Ishikawa (cell line): ENCODE results near the gene MPC1L.

Experiments used
- CEBPB ChIP-seq: IDR thresholded peaks from 2 replicates; pipeline ENCODE4 v1.6.1; 2012
- EGR1 ChIP-seq: IDR thresholded peaks from 2 replicates; pipeline ENCODE4 v1.6.1; 2012
- EP300 ChIP-seq: IDR thresholded peaks from 2 replicates; pipeline ENCODE4 v1.6.1; 2012; ENCODE audit warnings: borderline replicate concordance
- FOXM1 ChIP-seq: IDR thresholded peaks from 2 replicates; pipeline ENCODE4 v1.6.1; 2012; ENCODE audit warnings: low read depth, borderline replicate concordance
- MAX ChIP-seq: IDR thresholded peaks from 2 replicates; pipeline ENCODE4 v1.6.1; 2012
- RAD21 ChIP-seq: IDR thresholded peaks from 2 replicates; pipeline ENCODE4 v1.6.1; 2012; ENCODE audit warnings: low read depth
- REST ChIP-seq: IDR thresholded peaks from 2 replicates; pipeline ENCODE4 v1.6.1; 2012; ENCODE audit warnings: low read depth, mild to moderate bottlenecking
- TAF1 ChIP-seq: IDR thresholded peaks from 2 replicates; pipeline ENCODE4 v1.6.1; 2012; ENCODE audit warnings: low read depth, mild to moderate bottlenecking
- TCF12 ChIP-seq: IDR thresholded peaks from 2 replicates; pipeline ENCODE4 v1.6.1; 2012; ENCODE audit warnings: low read depth
- TEAD4 ChIP-seq: IDR thresholded peaks from 2 replicates; pipeline ENCODE4 v1.6.1; 2012
- YY1 ChIP-seq: IDR thresholded peaks from 2 replicates; pipeline ENCODE4 v1.6.1; 2012; ENCODE audit warnings: low read depth
- ZBTB7A ChIP-seq: IDR thresholded peaks from 2 replicates; pipeline ENCODE4 v1.6.1; 2012; ENCODE audit warnings: low read depth

The MPC1L gene

DNA sequence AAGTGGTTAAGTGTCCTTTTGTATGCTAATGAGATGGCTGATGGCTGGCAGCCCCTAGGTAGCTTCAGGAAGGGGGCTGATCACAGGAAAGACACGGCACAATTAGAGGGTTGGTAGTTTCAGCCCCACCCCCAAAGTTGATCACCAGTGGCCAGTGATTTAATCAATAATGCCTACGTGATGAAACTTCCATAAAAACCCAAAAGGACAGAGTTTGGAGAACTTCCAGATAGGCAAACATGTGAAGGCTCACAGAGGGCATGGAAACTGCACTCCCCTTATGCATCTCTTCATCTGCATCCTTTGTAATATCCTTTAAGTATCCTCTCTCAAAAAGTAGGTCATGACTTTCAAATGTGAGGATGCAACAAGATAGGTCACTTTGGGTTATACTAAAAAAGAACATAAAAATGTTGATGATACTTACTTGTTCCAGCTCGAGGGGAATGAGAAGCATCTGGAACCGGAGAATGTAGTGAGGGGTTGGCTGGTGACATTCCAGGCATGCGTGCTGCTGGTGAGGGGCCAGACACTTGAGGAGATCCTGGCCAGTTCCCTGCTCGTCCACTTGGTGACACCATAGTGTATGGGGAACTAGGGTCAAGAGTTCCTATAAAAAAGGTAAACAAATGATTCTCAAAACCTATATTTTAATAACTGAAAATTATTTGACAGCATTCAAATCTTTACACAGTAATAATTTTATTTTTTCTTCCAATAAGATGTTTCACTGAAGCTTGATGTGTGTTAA lies 40.8 kb downstream of the MPC1L start:
- TF ChIP-seq TAF1 (no peak), EP300 (no peak), ZBTB7A (no peak), CEBPB (no peak), YY1 (no peak)

DNA sequence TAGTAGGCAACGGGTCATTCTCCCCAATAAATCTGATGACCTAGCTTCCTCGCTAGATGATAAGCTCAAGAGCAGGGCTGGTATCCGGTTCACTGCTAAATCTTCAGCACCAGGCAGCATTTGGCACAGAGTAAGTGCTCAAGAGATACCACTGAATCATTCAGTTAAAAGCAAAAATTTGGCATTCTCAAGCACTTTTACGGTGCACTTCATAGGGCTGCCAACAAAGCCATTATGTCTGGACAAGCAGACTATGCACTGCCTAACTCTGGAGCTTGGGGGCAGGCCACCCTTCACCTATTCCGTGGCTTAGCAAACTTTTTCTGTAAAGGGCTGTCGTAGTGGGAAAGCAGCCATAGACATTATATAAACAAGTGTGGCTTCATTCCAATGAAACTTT lies 47.9 kb downstream of the MPC1L start:
- TF ChIP-seq EGR1 (no peak), RAD21 (no peak), TEAD4 (no peak), TCF12 (no peak), REST (no peak), FOXM1 (no peak), MAX (no peak)
